Stomach smooth muscle (tissue), 2 donors: ENCODE results near the gene ASIC5.

Experiments used
- H3K27ac ChIP-seq: one replicate; pipeline ENCODE4 v1.7.0; 2013; ENCODE audit warnings: mild to moderate bottlenecking, low read length, inconsistent platforms
- H3K27me3 ChIP-seq, 2 donors: one replicate each; pipeline ENCODE4 v1.7.0; 2013; ENCODE audit warnings: low read length in 2 of 2; ENCODE audit not compliant: insufficient read depth in 2 of 2, control insufficient read depth in 1 of 2
- H3K36me3 ChIP-seq, 2 donors: one replicate each; pipeline ENCODE4 v1.7.0; 2013; ENCODE audit warnings: low read length in 2 of 2; ENCODE audit not compliant: control insufficient read depth in 2 of 2, insufficient read depth in 2 of 2
- H3K4me1 ChIP-seq: one replicate; pipeline ENCODE4 v1.7.0; 2013; ENCODE audit warnings: low read length; ENCODE audit not compliant: control insufficient read depth, insufficient read depth
- H3K4me3 ChIP-seq, 2 donors: one replicate each; pipeline ENCODE4 v1.7.0; 2013; ENCODE audit warnings: low read length in 2 of 2
- H3K9ac ChIP-seq, 2 donors: one replicate each; pipeline ENCODE4 v1.7.0; 2013; ENCODE audit warnings: low read length in 2 of 2, mild to moderate bottlenecking in 1 of 2
- H3K9me3 ChIP-seq, 2 donors: one replicate each; pipeline ENCODE4 v1.7.0; 2013; ENCODE audit warnings: low read length in 2 of 2; ENCODE audit not compliant: control insufficient read depth in 2 of 2
- donor health status: healthy.
- donor health status: Pancreatic carcinoma.

The ASIC5 gene

DNA sequence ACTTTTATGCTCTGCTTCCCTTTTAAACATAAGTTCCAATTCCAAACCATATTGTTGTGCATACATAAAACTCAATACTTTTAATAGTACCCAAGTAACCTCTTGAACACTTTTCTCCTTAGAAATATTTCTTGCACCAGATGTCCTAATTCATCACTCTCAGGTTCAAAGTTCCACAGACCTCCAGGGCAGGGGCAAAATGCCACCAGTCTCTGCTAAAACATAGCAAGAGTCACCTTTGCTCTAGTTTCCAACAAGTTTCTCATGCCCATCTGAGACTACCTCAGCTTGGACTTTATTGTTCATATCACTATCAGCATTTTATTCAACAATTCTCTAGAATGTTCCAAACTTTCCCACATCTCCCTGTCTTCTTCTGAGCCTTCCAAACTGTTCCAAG lies 13.7 kb upstream of the ASIC5 start:
- Histone ChIP-seq H3K4me1 (no peaks in the 10 kb centered on the region), H3K9me3 (no peaks in the 10 kb centered on the region), H3K27me3 (no peaks in the 10 kb centered on the region), H3K36me3 (no peaks in the 10 kb centered on the region), H3K4me3 (no peak overlapping the region), H3K27ac (no peak overlapping the region), H3K9ac (no peak overlapping the region)

DNA sequence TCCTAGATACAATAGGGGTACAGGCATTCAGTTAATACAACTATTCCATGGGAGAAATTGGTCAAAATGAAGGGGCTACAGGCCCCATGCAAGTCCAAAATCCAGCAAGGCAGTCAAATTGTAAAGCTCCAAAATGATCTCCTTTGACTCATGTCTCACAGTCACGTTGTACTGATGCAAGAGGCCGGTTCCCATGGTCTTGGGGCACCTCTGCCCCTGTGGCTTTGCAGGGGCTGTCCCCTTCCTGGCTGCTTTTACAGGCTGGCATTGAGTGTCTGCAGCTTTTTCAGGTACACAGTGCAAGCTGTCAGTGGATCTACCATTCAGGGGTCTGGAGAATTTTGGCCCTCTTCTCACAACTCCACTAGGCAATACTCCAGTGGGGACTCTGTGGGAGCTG lies 12.5 kb upstream of the ASIC5 start:
- Histone ChIP-seq H3K4me1 (no peaks in the 10 kb centered on the region), H3K36me3 (no peaks in the 10 kb centered on the region), H3K27ac (no peak overlapping the region), H3K27me3 (no peaks in the 10 kb centered on the region), H3K9ac (no peak overlapping the region), H3K4me3 (no peak overlapping the region), H3K9me3 (no peaks in the 10 kb centered on the region)

DNA sequence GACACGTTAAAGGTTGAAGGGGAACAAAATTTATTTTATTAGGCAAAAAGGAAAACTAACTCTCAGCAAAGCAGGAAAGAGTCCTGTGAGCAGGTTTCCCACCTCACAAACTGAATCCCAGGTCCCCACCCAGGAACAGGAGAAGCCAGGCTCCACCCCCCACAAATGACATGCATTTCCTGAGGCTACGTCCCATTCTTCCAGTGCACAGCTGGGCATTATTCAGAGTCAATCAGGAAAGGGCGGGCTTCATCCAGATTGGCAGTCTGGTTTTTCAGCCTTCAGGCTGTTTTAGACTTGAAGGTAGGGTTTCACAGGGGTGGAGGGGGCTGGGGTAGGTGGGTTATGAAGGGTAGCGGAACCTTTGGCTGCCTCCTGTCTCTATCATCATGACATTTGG lies 11.9 kb upstream of the ASIC5 start:
- Histone ChIP-seq H3K9me3 (no peaks in the 10 kb centered on the region), H3K4me1 (no peaks in the 10 kb centered on the region), H3K9ac (no peak overlapping the region), H3K4me3 (no peak overlapping the region), H3K27me3 (no peaks in the 10 kb centered on the region), H3K27ac (no peak overlapping the region), H3K36me3 (no peaks in the 10 kb centered on the region)

DNA sequence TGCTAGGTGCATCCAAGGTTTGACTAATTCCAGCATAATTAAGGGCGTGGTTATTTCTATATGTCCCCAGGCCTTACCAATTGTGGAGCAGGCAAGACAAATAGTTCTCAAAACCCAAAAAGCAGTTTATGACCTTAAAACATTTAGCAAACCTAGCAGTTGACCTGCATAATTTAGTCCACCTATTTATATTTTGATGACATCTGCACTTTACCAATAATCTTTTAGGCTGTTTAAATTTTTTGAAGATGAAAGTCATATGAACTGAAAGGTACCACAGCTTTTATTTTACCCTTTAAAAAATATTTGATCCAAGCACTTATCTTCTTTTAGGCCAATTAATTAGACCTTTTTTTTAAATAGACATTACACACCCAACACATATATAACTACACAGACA lies 9.8 kb upstream of the ASIC5 start:
- H3K4me3 ChIP-seq, result no peak overlapping the region
- H3K4me1 ChIP-seq, result no peaks in the 10 kb centered on the region
- H3K27ac ChIP-seq, result no peak overlapping the region
- no peaks in the 10 kb centered on the region for H3K9me3 ChIP-seq
- H3K36me3 ChIP-seq, result no peaks in the 10 kb centered on the region
- no peak overlapping the region for H3K9ac ChIP-seq
- H3K27me3 ChIP-seq, result no peaks in the 10 kb centered on the region

DNA sequence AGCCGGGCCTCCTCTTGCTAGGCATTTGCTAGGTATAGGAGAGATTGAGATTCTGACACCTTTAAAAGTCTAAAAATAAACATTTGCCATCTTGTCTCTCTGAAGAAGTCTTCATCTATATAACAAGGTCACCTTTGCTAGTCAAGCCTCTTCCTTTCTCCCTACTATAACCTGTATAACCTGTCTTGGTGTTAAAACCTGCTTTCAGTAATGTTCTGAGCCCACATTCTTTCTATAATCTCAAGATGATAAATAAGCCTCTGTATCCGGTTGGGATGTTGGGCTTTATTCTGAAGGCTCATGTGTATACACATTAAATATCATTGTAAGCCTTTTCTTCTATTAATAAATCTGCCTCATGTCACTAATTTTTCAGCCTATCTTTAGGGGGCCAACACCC lies 10.2 kb downstream of the ASIC5 start:
- Histone ChIP-seq H3K27ac (no peak overlapping the region), H3K36me3 (no peaks in the 10 kb centered on the region), H3K9ac (no peak overlapping the region), H3K27me3 (no peaks in the 10 kb centered on the region), H3K4me1 (no peaks in the 10 kb centered on the region), H3K4me3 (no peak overlapping the region), H3K9me3 (no peaks in the 10 kb centered on the region)

DNA sequence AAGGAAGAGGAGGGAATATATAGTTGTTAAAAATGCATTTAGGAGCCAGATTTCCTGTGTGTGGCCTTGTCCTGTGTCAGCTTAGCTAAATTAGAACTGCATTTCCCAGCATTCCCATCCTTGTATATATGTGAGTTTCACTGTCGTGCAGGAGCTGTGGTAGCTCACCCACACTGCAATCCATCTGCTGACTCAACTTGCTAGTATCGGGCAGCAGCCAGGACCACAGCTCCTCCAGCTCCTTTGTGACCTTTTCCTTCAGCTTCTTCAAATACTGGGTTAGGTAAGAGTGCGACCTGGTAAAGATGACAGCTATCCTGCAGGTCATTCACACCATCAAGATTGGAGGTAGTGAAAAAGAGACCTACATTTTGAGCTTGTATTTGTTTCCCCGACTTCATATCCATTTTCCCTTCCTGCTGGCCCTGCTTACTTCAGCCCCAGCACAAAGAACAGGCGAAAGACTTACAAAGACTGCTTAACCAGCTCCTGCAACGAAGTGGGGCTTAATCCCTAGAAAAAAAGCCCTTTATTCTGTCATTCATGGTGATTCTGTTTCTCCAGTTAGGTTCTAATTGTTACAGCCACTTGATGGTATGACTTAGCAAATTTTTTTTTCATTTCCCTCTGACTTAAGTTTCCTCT lies 11.4 kb downstream of the ASIC5 start:
- Histone ChIP-seq H3K27ac (no peak overlapping the region), H3K9ac (no peak overlapping the region), H3K4me1 (no peaks in the 10 kb centered on the region), H3K27me3 (no peaks in the 10 kb centered on the region), H3K4me3 (no peak overlapping the region), H3K9me3 (no peaks in the 10 kb centered on the region), H3K36me3 (no peaks in the 10 kb centered on the region)

DNA sequence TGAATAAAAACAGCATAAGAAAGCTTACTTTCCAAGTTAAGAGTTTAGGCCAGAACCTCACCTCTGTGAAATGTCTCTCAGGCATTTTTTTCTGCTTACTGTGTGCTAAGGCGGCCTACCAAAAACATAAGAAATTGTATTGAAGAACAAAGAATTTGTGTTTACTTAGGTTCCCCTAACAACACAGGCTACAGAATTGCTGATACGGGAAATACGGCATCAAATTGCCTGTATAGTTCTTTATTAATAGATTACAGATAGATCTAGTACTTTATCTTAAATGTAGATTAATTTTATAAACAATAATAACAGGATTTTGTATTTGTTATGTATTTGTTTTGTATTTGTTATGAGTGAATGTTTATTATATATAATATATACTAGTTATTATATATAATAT lies 12.9 kb downstream of the ASIC5 start:
- H3K4me3 ChIP-seq, result no peak overlapping the region
- H3K27ac ChIP-seq, result no peak overlapping the region
- H3K27me3 ChIP-seq, result no peaks in the 10 kb centered on the region
- H3K36me3 ChIP-seq, result no peaks in the 10 kb centered on the region
- H3K4me1 ChIP-seq, result no peaks in the 10 kb centered on the region
- H3K9me3 ChIP-seq, result no peaks in the 10 kb centered on the region
- no peak overlapping the region for H3K9ac ChIP-seq

DNA sequence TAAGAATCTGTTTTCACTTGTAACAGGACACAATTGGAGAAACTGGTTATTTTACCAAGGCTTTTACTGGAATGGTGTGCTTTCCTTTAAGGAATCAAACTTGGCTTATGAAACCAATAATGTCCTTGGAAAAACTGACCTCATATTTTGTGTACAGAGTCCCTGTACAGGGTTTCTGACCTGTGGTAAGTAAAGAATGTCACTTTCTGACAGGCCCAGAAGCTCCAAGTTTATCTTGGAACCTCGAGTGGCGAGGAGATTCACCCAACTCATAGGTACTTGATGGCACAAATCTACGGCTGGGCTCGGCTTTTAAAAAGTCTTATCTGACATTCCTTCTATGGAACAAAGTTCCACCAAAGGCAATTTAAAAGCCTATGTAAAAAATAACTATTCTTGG lies 17.0 kb downstream of the ASIC5 start:
- H3K36me3 ChIP-seq, result no peaks in the 10 kb centered on the region
- no peaks in the 10 kb centered on the region for H3K27me3 ChIP-seq
- no peaks in the 10 kb centered on the region for H3K4me1 ChIP-seq
- no peak overlapping the region for H3K27ac ChIP-seq
- no peaks in the 10 kb centered on the region for H3K9me3 ChIP-seq
- no peak overlapping the region for H3K9ac ChIP-seq
- no peak overlapping the region for H3K4me3 ChIP-seq

DNA sequence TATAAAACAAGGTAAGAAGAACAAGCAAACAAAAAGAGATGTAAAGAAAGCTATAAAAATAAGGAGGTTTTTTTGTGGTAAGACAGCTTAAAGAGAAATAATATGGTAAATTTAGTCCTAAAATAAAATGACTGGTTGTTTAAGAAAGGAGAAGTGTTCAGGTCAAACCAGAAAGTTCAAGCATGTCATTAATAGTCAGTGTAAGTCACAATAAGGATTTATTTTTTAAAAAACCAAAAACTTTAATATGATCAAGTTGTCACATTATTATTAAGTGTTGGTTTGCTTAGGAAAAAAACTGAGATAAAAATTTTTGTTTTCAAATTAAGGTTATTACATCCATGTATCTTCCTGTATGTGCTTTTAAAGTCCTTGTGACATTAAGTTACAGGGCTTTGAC lies 19.1 kb downstream of the ASIC5 start:
- Histone ChIP-seq H3K4me1 (no peaks in the 10 kb centered on the region), H3K27me3 (no peaks in the 10 kb centered on the region), H3K36me3 (no peaks in the 10 kb centered on the region), H3K4me3 (no peak overlapping the region), H3K9ac (no peak overlapping the region), H3K9me3 (no peaks in the 10 kb centered on the region), H3K27ac (no peak overlapping the region)

DNA sequence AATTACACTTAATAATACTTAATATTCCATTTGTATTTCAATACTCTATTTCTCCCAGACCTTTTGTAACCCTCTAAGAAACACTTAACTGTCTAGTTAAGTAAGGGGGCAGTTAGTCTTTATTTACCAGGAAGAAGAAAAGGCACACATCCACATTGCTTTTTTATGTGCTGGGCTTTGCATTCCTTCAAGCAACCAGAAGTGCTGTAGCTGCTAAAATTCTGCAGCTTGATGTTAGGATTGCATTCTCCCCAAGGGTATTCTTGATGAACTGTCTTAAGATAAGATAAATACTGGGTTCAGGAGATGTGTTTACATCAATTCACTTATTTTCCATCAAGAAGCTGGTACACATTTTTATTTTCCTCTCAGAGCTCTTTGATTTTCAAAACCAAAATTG lies 24.0 kb downstream of the ASIC5 start:
- Histone ChIP-seq H3K36me3 (no peaks in the 10 kb centered on the region), H3K9me3 (no peaks in the 10 kb centered on the region), H3K27me3 (no peaks in the 10 kb centered on the region), H3K9ac (no peak overlapping the region), H3K4me3 (no peak overlapping the region), H3K4me1 (no peaks in the 10 kb centered on the region), H3K27ac (no peak overlapping the region)

DNA sequence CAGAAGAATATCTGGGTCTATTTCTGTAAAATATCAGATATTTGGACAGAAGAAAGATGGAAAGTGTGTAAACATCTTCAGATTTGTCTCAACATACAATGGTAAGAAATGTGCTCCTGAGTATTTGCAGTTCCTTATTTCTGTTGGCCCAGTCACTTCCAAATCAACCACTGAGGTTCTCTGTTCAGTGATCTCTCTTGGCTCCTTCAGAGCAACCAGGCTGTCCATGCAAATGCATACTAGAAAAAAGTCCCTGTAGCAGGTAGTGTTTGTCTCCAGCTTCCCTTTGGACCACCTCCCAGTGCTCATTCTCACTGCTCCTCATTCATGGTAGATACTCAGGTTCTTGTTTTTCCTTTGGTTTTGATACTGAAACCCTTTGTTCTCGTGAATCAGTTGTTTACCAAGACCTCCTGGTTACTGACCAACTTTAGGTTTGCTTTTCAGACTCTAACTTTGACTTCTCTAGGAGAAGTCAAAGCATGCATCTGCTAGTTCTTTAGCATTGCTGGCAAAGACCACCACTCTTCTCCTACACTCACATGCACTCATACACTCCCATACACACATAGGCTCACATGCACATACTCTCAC lies 28.8 kb downstream of the ASIC5 start:
- H3K4me3 ChIP-seq, result no peak overlapping the region
- H3K27me3 ChIP-seq, result no peaks in the 10 kb centered on the region
- no peaks in the 10 kb centered on the region for H3K4me1 ChIP-seq
- no peak overlapping the region for H3K9ac ChIP-seq
- H3K9me3 ChIP-seq, result no peaks in the 10 kb centered on the region
- no peak overlapping the region for H3K27ac ChIP-seq
- no peaks in the 10 kb centered on the region for H3K36me3 ChIP-seq
